HUES64 (cell line): ENCODE data around the gene ATAD5. TPM values are rescaled to one million over a fixed set of nuclear protein-coding genes. Genes with fewer than 3 reads are reported as not detected.

Source experiments
- H3K27ac ChIP-seq: 2 replicates; pipeline ENCODE4 v1.7.0; 2013; ENCODE audit warnings: low read depth, low read length, inconsistent platforms
- H3K27me3 ChIP-seq: 2 replicates; pipeline ENCODE4 v1.6.1; 2013; ENCODE audit warnings: mild to moderate bottlenecking, low read length; ENCODE audit not compliant: insufficient read depth
- H3K36me3 ChIP-seq: 2 replicates; pipeline ENCODE4 v1.6.1; 2013; ENCODE audit warnings: mild to moderate bottlenecking, low read length; ENCODE audit not compliant: insufficient read depth
- H3K4me1 ChIP-seq: 2 replicates; pipeline ENCODE4 v1.6.1; 2013; ENCODE audit warnings: mild to moderate bottlenecking, low read length, moderate library complexity; ENCODE audit not compliant: insufficient read depth
- H3K4me3 ChIP-seq: 2 replicates; pipeline ENCODE4 v1.5.1; 2013; ENCODE audit warnings: mild to moderate bottlenecking, low read length, moderate library complexity
- H3K9ac ChIP-seq: 2 replicates; pipeline ENCODE4 v1.6.1; 2013; ENCODE audit warnings: mild to moderate bottlenecking, low read depth, low read length
- H3K9me3 ChIP-seq: 2 replicates; pipeline ENCODE4 v1.6.1; 2013; ENCODE audit warnings: low read depth, low read length; ENCODE audit not compliant: insufficient read depth
- WGBS: fragments of 150-250, 120-280 bp; methylation state at CpG from one replicate; pipeline ENCODE4 v1.1.7; 2013; ENCODE audit warnings: missing lambda C conversion rate; 5-methylcytosine and 5-hydroxymethylcytosine counted together
- polyA plus RNA-seq, 2 experiments: library from polyadenylated mRNA; stranded (reverse); fragments of 50-300 nt; gene quantifications; one replicate each; pipeline ENCODE4 v1.2.3, GENCODE V29; 2013

The ATAD5 gene, protein sequence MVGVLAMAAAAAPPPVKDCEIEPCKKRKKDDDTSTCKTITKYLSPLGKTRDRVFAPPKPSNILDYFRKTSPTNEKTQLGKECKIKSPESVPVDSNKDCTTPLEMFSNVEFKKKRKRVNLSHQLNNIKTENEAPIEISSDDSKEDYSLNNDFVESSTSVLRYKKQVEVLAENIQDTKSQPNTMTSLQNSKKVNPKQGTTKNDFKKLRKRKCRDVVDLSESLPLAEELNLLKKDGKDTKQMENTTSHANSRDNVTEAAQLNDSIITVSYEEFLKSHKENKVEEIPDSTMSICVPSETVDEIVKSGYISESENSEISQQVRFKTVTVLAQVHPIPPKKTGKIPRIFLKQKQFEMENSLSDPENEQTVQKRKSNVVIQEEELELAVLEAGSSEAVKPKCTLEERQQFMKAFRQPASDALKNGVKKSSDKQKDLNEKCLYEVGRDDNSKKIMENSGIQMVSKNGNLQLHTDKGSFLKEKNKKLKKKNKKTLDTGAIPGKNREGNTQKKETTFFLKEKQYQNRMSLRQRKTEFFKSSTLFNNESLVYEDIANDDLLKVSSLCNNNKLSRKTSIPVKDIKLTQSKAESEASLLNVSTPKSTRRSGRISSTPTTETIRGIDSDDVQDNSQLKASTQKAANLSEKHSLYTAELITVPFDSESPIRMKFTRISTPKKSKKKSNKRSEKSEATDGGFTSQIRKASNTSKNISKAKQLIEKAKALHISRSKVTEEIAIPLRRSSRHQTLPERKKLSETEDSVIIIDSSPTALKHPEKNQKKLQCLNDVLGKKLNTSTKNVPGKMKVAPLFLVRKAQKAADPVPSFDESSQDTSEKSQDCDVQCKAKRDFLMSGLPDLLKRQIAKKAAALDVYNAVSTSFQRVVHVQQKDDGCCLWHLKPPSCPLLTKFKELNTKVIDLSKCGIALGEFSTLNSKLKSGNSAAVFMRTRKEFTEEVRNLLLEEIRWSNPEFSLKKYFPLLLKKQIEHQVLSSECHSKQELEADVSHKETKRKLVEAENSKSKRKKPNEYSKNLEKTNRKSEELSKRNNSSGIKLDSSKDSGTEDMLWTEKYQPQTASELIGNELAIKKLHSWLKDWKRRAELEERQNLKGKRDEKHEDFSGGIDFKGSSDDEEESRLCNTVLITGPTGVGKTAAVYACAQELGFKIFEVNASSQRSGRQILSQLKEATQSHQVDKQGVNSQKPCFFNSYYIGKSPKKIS (N-terminal part only)
- polyA plus RNA-seq (2013, experiment 1 of 2) = 11.2 TPM
- polyA plus RNA-seq (2013, experiment 2 of 2) = 12.6 TPM

DNA sequence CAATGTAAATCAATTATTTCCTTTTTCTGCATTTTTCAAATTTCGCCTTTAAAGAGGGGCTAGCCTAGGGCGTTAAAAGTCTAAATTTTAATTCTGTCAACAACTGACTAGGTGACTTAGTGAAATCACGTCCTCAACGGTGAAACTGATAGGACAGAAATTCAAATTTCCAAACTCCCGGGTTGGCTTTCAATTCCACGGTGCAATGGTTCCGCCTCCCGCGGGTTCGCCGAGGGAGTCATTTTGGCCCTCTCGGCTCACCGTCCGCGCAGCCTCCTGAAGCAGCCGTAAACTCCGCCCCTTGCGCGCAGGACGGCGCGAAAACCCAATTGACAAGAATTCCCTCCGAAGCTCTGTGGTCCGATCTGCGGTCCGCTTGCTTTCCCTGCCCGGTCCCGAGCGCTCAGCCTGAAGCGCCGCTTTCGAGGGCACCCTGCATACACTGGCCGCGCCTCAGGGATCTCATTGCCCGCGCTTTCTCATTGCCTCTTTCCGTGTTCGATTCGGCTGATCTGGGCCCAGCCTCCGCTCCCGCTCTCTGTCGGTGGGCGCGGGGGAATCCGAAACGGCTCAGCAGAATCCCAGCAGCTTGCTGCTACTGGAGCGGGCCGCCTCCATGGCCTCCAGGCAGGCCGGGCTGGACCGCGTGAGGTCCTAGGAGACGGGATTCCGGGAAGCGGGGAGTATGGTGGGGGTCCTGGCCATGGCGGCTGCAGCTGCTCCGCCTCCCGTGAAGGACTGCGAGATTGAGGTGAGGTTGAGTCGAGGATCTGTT lies at the start of gene ATAD5:
Gene ATAD5 (plus strand): TSS at position 304 of the 775 bp plus-strand sequence. CDS start 382 bp downstream, at position 686.
- no peaks in the 10 kb centered on the region for H3K9me3 ChIP-seq
- peak within 1 kb of the TSS; percentile 85 for H3K27ac ChIP-seq
- H3K9ac ChIP-seq = peak within 1 kb of the TSS; percentile 94
- H3K36me3 ChIP-seq = peaks cover 28% of the 10 kb centered on the region
- H3K4me3 ChIP-seq = peak within 1 kb of the TSS; percentile 74
- peaks cover 17% of the 10 kb centered on the region for H3K4me1 ChIP-seq
- under 1% methylated on average over 59 of the region's 59 CpGs for WGBS
- no peaks in the 10 kb centered on the region for H3K27me3 ChIP-seq

DNA sequence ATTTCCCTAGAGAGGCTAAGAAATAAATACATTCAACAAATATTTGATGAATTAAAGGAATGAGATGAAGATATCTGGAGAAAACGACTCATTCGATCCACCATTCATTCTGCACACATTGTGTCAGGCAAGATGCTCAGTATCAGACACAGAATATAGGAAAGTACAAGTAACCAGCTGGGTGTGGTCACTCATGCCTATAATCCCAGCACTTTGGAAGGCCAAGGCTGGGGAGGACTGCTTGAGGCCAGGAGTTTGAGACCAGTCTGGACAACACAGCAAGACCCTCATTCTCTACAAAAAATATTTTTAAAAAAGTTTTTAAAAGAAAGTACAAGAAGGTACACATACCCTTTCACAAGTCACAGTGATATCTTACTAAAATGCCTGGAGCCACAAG lies 49.6 kb upstream of the ATAD5 start:
- no peaks in the 10 kb centered on the region for H3K9me3 ChIP-seq
- H3K4me1 ChIP-seq = no peaks in the 10 kb centered on the region
- H3K4me3 ChIP-seq = no peak overlapping the region
- no peaks in the 10 kb centered on the region for H3K27me3 ChIP-seq
- H3K9ac ChIP-seq = no peak overlapping the region
- peaks cover 77% of the 10 kb centered on the region for H3K36me3 ChIP-seq
- 100% methylated on average over 2 of the region's 2 CpGs for WGBS
- H3K27ac ChIP-seq = no peak overlapping the region

DNA sequence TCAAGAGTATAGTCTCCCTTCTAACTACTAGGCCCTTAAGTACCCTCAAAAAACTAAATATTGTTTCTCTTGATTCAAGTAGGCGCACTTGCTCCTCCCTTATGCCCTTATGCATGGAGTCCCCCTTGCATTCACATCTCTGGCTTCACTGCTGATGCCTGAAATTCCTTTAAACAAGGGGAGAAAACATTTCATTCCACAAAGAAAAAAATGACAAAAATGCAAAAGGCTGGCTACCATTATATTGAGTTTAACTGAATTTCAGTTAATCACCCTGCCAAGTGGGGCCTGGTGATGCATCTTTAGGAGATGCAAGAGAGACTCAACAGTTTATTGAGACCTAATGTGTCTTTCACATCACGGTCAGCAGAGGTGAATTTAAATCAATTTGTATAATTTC lies 42.8 kb upstream of the ATAD5 start:
- Histone ChIP-seq H3K36me3 (peaks cover 83% of the 10 kb centered on the region), H3K27ac (no peak overlapping the region), H3K27me3 (no peaks in the 10 kb centered on the region), H3K9me3 (no peaks in the 10 kb centered on the region), H3K4me1 (no peaks in the 10 kb centered on the region), H3K4me3 (no peak overlapping the region), H3K9ac (no peak overlapping the region)
- 91% methylated on average over 2 of the region's 2 CpGs for WGBS

DNA sequence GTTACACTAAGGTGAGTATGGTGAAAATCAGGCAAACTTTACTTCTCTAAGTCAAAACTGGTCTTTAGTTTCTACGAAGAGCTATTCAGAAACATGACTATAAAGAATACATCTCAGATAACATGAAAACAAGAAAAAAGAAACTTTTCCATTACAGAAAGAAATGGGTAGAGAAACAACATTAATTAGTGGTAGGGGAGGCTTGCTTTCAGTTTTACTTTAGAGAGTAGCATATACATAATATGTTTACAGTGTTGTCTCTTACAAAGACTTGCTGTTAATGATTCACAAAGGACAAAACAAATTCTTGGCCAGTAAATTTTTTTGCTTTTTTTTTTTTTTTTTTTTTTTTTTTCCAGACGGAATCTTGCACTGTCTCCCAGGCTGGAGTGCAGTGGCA lies 41.5 kb upstream of the ATAD5 start:
- no peak overlapping the region for H3K9ac ChIP-seq
- 87% methylated on average over 2 of the region's 2 CpGs for WGBS
- H3K9me3 ChIP-seq = no peaks in the 10 kb centered on the region
- peaks cover 85% of the 10 kb centered on the region for H3K36me3 ChIP-seq
- H3K4me3 ChIP-seq = no peak overlapping the region
- no peaks in the 10 kb centered on the region for H3K27me3 ChIP-seq
- H3K4me1 ChIP-seq = no peaks in the 10 kb centered on the region
- no peak overlapping the region for H3K27ac ChIP-seq

DNA sequence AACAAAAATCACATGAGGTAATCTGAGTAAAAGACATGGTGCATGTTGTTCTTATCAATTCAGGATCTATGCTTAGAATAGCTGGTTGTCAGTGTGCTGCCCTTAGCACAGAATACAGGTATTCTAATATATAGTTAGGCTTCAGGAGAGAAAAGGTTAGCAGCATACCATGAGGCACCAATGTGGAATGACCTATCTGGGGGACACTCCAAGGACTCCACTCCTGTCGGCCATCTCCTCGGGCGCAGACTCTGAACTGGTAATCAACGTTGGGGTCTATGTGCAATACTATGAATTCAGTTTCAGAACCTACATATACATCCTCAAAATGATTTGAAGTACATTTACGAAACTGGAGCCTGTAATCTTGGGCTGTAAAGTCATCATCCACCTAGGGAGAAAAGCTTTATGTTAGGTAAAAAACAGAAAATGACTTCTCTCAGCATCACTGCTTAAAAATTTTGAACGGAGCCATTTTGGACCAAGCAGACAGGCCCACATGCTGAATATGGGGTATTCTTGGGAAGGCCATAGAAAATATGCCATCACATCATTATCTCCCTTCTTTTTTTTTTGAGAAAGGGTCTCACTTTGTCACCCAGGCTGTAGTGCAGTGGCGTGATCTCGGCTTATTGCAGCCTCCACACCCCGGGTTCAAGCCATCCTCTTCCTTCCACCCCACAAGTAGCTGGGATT lies 38.3 kb upstream of the ATAD5 start:
- peaks cover 91% of the 10 kb centered on the region for H3K36me3 ChIP-seq
- H3K4me3 ChIP-seq = no peak overlapping the region
- WGBS = 95% methylated on average over 9 of the region's 9 CpGs

DNA sequence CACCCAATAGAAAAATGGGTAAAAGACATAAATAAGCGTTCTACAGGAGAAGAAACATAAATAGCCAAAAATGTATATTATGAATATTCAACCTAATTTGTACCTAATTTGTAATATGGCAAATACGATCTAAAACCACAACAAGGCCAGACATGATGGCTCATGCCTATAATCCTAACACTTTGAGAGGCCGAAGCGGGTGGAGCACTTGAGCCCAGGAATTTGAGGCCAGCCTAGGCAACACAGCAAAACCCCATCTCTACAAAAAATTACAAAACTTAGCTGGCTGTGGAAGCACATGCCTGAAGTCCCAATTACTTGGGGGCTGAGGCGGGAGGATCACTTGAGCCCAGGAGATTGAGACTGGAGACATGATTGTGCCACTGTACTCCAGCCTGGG lies 37.4 kb upstream of the ATAD5 start:
- H3K4me1 ChIP-seq = no peaks in the 10 kb centered on the region
- 93% methylated on average over 4 of the region's 5 CpGs for WGBS
- H3K4me3 ChIP-seq = no peak overlapping the region
- no peaks in the 10 kb centered on the region for H3K27me3 ChIP-seq
- H3K27ac ChIP-seq = no peak overlapping the region
- no peaks in the 10 kb centered on the region for H3K9me3 ChIP-seq
- peaks cover 84% of the 10 kb centered on the region for H3K36me3 ChIP-seq
- no peak overlapping the region for H3K9ac ChIP-seq

More for the DNA sequence above, 38.3 kb upstream of the ATAD5 start:
- no peaks in the 10 kb centered on the region for H3K9me3 ChIP-seq
- H3K27ac ChIP-seq = no peak overlapping the region
- no peaks in the 10 kb centered on the region for H3K4me1 ChIP-seq
- H3K9ac ChIP-seq = no peak overlapping the region
- H3K27me3 ChIP-seq = no peaks in the 10 kb centered on the region

DNA sequence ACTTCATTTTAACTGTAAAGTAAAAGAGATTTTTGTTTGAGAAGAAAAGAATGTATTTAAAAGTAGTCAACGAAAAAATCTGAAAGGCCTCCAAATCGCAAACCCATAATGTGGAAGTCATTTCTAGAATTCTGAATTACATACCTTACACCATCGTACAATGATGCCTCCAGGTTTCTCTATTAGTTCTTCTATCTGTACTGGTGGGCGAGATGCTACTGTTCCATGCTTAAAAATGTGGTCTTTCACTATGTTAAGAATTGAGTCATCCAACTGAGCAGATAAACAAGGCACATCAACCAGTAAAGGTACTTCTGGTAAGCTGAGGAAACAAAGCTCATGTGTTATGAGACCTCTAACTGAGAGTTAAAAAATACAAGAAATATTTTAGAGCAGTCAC lies 35.8 kb upstream of the ATAD5 start:
- WGBS = 96% methylated on average over 4 of the region's 4 CpGs
- Histone ChIP-seq H3K27ac (no peak overlapping the region), H3K9me3 (no peaks in the 10 kb centered on the region), H3K4me1 (no peaks in the 10 kb centered on the region), H3K9ac (no peak overlapping the region), H3K36me3 (peaks cover 83% of the 10 kb centered on the region), H3K4me3 (no peak overlapping the region), H3K27me3 (no peaks in the 10 kb centered on the region)

DNA sequence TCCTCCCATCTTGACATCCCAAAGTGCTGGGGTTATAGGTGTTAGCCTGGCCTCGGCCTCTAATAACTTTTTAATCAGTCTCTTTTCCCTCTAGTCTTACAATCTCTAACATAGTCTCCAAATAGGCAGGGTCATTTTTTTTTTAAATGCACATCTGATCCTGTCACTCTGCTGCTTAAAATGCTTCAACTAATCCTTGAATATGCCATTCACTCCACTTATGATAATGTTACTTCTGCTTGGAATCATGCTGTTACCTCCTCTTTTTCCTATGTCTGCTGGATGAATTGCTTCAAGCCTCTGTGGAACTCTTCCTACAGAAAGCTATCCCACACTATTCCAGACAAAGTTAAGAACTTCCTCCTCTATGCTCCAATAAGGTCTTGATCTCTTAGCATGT lies 30.1 kb upstream of the ATAD5 start:
- H3K9ac ChIP-seq = no peak overlapping the region
- H3K4me1 ChIP-seq = peaks cover 3% of the 10 kb centered on the region; the same call in 1 of the 2 replicates
- H3K36me3 ChIP-seq = peaks cover 65% of the 10 kb centered on the region
- H3K4me3 ChIP-seq = no peak overlapping the region
- H3K9me3 ChIP-seq = no peaks in the 10 kb centered on the region; the same call in 1 of the 2 replicates
- 93% methylated on average over 1 of the region's 1 CpG for WGBS
- no peak overlapping the region for H3K27ac ChIP-seq
- no peaks in the 10 kb centered on the region for H3K27me3 ChIP-seq

DNA sequence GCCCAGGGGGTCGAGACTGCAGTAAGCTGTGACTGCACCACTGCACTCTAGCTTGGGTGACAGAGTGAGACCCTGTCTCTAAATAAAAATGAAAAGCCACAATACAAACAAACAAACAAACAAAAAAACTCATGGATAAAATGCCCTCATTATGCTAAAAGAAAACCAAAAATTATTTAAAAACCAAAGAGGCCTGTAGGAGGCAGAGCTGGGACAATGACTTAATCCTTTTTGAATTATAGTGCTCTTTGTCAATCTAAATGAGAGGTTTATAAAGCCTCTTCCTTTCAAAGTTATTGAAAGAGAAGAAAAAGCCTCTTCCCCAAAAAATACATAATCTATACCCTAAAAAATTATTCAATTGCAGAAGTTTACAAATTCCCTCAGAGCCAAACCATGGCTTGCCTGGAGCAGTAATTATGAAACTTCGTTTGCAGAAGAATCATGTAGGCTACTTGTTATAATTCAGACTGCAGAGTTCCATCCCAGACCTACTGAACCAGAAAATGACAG lies 25.8 kb upstream of the ATAD5 start:
- no peaks in the 10 kb centered on the region for H3K27me3 ChIP-seq
- H3K4me3 ChIP-seq = no peak overlapping the region
- H3K27ac ChIP-seq = peak overlapping the region; percentile 61; the same call in 1 of the 2 replicates
- WGBS = 92% methylated on average over 2 of the region's 2 CpGs
- no peak overlapping the region for H3K9ac ChIP-seq
- peaks cover 40% of the 10 kb centered on the region for H3K36me3 ChIP-seq
- peaks cover 8% of the 10 kb centered on the region; the same call in 1 of the 2 replicates for H3K4me1 ChIP-seq
- no peaks in the 10 kb centered on the region; the same call in 1 of the 2 replicates for H3K9me3 ChIP-seq
